Activated CD4-positive, CD25-positive, alpha-beta regulatory T cell (primary cell): ENCODE measurements around the gene TREML2.

Source experiments
- DNase-seq, 4 experiments: peaks; one replicate each; lab custom pipeline; 2025; lab: John Stamatoyannopoulos, UW

TREML2 gene

GRCh38 chr6:41150671-41151070 is 50.3 kb downstream of the TREML2 start:
- DNase-seq: no peak

GRCh38 chr6:41147917-41148316 is 53.0 kb downstream of the TREML2 start:
- DNase-seq: no peak
